Measurements from ENCODE around the gene ZNF181. TPM values are rescaled to one million over a fixed set of nuclear protein-coding genes. Genes with fewer than 3 reads are reported as not detected.
"Not testable (repeated sequence)": the region's sequence is repeated elsewhere in the genome, so short reads cannot be mapped to it uniquely, and the experiment has no call there.

ZNF181 gene
- polyA plus RNA-seq (ENCODE audit: insufficient read length): 26.2 TPM
- long read RNA-seq, donor 1, full-length matches to known transcripts: 5 of 10 reads
- long read RNA-seq, donor 1, partial matches to known transcripts: 0 of 10 reads
- long read RNA-seq, donor 1, other reads (novel, unspliced or antisense): 5 of 10 reads
- long read RNA-seq, donor 2, partial matches to known transcripts: 0 of 1 reads
- long read RNA-seq, donor 2, other reads (novel, unspliced or antisense): 0 of 1 reads
- long read RNA-seq, donor 3, partial matches to known transcripts: 11 of 13 reads
- long read RNA-seq, donor 3, other reads (novel, unspliced or antisense): 0 of 13 reads
- long read RNA-seq, donor 4, full-length matches to known transcripts: 1 of 1 reads
- long read RNA-seq, donor 4, partial matches to known transcripts: 0 of 1 reads
- long read RNA-seq, donor 4, other reads (novel, unspliced or antisense): 0 of 1 reads
- long read RNA-seq, donor 5, full-length matches to known transcripts: 3 of 3 reads
- long read RNA-seq, donor 5, partial matches to known transcripts: 0 of 3 reads
- long read RNA-seq, donor 5, other reads (novel, unspliced or antisense): 0 of 3 reads
- long read RNA-seq, donor 6, full-length matches to known transcripts: 2 of 2 reads
- long read RNA-seq, donor 6, partial matches to known transcripts: 0 of 2 reads
- long read RNA-seq, donor 6, other reads (novel, unspliced or antisense): 0 of 2 reads
- long read RNA-seq, donor 7, full-length matches to known transcripts: 8 of 22 reads
- long read RNA-seq, donor 7, partial matches to known transcripts: 14 of 22 reads
- long read RNA-seq, donor 7, other reads (novel, unspliced or antisense): 0 of 22 reads
- long read RNA-seq, donor 8, full-length matches to known transcripts: 2 of 2 reads
- long read RNA-seq, donor 8, partial matches to known transcripts: 0 of 2 reads
- long read RNA-seq, donor 8, other reads (novel, unspliced or antisense): 0 of 2 reads

DNA sequence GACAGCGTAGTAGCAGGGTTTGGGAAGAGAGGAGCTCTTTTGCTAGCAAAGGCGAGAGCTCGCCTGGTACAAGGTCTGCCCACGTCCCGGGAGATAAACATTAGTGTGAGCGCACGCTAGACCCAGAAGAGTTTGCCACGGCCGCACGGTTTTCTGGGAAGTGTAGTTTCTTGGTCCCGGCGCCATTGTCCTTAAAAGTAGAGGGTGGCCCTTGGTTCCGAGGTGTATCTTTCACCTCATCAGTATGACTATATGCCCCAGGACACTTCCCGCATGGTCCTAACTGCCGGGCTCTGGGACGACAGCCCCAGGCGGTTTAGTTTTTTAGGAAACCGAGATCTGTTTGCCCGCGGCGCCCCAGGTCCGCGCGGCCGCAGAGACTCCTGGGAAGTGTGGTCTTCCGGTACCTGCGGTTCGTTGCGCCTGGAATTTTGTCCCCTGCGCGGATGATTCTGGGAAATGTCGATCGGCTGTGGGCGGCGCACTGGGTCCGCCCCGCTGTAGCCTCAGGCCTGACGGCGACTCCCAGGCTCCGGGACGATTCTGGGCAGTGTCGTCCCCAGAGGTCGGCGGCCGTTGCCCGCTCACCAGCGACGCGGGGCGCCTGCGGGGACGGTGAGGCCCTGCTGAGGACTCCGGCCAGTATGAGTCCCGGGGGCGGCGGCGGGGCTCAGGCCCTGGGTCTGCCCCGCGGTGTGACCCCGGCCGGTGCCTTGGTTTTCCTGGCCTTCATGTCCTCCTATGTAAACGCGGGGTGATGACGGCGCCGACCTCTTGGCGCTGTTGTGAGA, at the start of gene ZNF181:
Gene ZNF181 (plus strand): TSS at position 498 of the 791 bp plus-strand sequence. CDS start 795 bp downstream, outside the sequence.
- peak; percentile 89 for DNase-seq

- not testable (repeated sequence) for DNase-seq
Observed at GRCh38 chr19:34685266-34685665, 48.8 kb upstream of the ZNF181 start.

- DNase-seq: no peak
Observed at GRCh38 chr19:34686455-34686854, 47.6 kb upstream of the ZNF181 start.

DNA sequence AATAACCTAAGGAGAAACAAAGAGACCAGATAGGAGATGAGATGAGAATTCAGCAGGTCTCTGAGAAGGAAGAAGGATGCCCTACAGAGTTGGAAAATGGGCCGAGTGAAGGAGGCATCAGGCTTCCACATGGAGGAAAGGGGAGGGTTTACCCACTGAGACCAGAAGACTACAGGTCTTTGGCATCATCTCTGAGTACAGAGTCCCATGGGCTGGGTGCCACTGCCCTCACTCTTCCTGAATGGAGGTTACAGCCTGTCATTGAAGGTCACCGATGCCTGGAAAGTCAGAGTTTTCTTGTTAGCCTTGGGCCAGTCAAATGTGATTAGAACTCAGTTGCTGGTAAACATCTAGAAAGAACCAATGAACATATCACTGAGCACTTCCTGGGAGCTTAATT, 46.7 kb upstream of the ZNF181 start:
- no peak for DNase-seq

- no peak for DNase-seq
Observed at GRCh38 chr19:34688592-34688991, 45.5 kb upstream of the ZNF181 start.

- DNase-seq: no peak
Observed at GRCh38 chr19:34690372-34690771, 43.7 kb upstream of the ZNF181 start.

DNA sequence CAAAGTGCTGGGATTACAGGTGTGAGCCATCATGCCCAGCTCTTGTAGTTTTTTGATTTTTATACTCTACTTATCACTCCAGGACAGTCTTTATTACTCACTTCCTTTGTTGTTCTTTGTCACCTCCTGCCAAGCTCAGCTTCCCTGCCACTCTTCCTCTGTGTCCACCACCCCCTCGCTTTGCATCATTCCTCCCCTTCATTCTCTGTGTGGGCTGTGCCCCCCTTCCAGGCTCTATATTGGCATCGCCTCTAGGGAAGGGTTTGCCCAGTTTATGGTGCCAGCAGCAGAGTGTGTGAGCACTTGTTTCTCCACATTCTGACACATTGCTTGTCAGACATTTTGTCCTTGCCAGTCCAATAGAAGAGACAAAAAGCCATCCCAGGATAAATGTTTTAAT, 41.5 kb upstream of the ZNF181 start:
- no peak for DNase-seq

DNA sequence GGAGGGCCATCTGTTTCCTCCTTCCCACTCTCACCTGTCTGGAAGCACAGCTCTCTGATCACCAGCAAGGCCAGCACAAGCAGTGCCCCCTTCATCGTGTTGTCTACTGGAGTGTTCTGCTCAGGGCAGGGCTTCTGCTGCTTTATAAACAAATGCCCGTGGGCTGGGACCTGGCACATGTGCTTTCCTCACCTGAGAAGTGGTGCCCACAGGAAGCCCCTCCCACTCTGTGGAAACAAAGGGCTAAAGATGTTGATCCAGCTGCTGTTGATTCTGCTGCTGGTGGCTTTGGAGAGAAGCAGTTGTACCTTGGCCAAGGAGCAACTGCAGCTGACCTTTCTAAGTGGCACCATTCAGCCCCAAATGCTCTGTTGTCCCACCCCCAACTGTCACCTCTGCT, 26.4 kb upstream of the ZNF181 start:
- DNase-seq: no peak

GRCh38 chr19:34711890-34712289, 22.2 kb upstream of the ZNF181 start:
- no peak for DNase-seq

- peak; percentile 66 for DNase-seq
Observed at GRCh38 chr19:34712395-34713261, 21.4 kb upstream of the ZNF181 start.

- DNase-seq: no peak
Observed at GRCh38 chr19:34713262-34713637, 20.8 kb upstream of the ZNF181 start.

DNA sequence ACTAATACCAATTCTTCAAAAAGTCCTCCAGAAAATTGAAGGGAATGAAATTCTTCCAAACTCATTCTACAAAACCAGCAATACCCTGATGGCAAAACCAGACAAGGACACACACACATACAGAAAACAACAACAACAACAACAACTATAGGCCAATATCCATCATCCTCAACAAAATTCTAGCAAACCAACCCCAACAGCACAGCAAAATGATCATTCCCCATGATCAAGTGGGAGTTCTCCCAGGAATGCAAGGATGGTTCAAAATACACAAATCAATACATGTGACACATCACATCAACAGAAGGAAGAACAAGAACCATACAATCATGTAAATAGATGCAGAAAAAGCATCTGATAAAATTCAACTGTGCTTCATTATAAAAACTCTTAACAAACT, 18.7 kb upstream of the ZNF181 start:
- DNase-seq: no peak

GRCh38 chr19:34722353-34722752, 11.7 kb upstream of the ZNF181 start:
- no peak for DNase-seq

- no peak for DNase-seq
Observed at GRCh38 chr19:34725400-34725799, 8.6 kb upstream of the ZNF181 start.

- no peak for DNase-seq
Observed at GRCh38 chr19:34731019-34731829, 2.8 kb upstream of the ZNF181 start.

- no peak for DNase-seq
Observed at GRCh38 chr19:34731964-34732363, 2.1 kb upstream of the ZNF181 start.

DNA sequence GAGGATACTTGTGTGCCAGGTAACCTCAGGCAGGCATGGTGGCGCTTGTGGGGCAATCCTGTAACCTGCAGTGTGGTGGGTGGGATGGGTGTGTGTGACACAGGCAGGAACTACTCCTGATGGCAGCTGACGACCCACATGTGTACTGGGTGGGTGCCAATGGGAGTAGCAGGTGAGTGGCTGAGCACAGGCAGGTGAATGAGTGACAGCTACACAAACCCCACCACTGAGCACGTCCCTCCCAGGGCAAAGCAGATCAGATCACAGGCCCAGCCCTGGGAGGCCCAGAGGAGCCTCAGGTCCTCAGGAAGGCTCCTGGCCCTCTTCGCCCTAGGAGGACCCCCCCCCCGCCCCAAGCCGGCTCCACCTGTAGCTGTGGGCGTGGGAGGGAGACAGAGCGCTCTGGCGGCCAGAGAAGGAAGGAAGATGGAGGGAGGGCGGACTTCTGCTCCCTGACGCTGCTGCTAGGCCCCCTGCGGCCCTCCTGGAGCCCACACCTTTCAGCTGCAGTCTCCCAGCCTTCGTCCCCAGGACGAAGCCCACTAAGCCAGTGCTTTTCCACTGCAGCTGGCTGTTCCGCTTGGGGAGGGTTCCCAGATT, 1.3 kb upstream of the ZNF181 start:
- peak; percentile 17 for DNase-seq

DNA sequence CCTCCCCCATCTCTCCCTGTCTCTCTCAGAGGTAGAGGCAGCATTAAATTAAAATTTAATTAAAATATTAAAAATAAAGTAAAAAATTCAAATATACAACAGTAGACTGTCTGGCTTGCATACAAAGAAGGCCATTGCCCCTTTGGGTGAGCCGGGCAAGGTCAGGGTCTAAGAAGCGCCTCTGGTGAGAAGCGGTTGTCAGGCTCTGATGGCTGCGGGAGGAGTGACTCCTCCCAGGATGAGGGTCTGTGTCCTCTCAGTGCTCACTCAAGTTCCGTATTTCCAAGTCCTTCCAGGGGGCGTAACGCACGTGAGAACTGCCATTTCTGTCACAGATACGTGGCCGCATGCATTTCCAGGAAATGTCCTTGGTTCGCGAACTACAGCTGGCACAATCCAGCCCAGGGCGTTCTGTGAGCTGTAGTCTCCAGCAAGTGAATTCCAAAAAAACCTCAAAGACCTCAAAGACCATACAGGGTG, 737 bp upstream of the ZNF181 start:
- DNase-seq: no peak

- no peak for DNase-seq
Observed at GRCh38 chr19:34734537-34735103, 577 bp downstream of the ZNF181 start.

All from left kidney (tissue), 8 donors.